GM10266 (cell line): ENCODE measurements around the gene ZCRB1.
"Not testable (repeated sequence)": the region's sequence is repeated elsewhere in the genome, so short reads cannot be mapped to it uniquely, and the experiment has no call there.

ENCODE experiments used
- DNase-seq: peaks from one replicate; pipeline ENCODE4 v3.0.0; 2012; ENCODE audit errors: extremely low spot score
- TF ChIP-seq, protein P1 (sequence below): IDR thresholded peaks from 2 replicates; pipeline ENCODE4 v1.5.1; 2012; ENCODE audit warnings: mild to moderate bottlenecking, low read depth; ENCODE audit not compliant: control insufficient read depth, insufficient read depth; ENCODE audit errors: missing control alignments

The ZCRB1 gene

DNA sequence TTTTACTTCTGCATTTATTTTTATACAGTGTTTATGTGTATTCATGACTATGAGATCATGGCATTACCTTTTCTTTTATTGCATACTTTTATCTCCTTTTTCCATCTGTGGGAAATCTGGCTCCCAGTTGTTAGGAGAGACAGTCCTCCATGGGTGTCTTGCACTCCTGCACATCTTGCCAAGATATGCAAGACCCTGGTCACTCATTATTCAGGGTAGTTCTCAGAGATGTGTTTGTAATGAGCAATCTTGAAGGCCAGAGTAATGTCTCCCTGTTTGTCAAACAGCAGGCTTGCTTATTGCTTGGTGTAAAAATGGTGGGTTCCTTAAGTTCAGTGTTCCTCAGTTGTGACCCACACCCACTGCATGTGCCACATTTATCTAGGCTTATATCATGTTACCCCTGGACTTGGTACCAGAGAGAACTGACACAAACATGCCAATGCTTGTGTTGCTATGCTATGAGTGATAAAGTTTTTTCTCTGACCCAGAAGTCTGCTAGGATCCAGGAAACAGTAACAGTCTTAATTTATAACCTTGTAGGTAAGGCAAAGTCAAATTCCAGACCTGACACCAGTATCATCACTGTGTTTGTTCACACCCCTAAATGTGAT is 36.9 kb upstream of the ZCRB1 start:
- no peak for DNase-seq
- TF ChIP-seq, protein P1, sequence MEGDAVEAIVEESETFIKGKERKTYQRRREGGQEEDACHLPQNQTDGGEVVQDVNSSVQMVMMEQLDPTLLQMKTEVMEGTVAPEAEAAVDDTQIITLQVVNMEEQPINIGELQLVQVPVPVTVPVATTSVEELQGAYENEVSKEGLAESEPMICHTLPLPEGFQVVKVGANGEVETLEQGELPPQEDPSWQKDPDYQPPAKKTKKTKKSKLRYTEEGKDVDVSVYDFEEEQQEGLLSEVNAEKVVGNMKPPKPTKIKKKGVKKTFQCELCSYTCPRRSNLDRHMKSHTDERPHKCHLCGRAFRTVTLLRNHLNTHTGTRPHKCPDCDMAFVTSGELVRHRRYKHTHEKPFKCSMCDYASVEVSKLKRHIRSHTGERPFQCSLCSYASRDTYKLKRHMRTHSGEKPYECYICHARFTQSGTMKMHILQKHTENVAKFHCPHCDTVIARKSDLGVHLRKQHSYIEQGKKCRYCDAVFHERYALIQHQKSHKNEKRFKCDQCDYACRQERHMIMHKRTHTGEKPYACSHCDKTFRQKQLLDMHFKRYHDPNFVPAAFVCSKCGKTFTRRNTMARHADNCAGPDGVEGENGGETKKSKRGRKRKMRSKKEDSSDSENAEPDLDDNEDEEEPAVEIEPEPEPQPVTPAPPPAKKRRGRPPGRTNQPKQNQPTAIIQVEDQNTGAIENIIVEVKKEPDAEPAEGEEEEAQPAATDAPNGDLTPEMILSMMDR, result no peak

DNA sequence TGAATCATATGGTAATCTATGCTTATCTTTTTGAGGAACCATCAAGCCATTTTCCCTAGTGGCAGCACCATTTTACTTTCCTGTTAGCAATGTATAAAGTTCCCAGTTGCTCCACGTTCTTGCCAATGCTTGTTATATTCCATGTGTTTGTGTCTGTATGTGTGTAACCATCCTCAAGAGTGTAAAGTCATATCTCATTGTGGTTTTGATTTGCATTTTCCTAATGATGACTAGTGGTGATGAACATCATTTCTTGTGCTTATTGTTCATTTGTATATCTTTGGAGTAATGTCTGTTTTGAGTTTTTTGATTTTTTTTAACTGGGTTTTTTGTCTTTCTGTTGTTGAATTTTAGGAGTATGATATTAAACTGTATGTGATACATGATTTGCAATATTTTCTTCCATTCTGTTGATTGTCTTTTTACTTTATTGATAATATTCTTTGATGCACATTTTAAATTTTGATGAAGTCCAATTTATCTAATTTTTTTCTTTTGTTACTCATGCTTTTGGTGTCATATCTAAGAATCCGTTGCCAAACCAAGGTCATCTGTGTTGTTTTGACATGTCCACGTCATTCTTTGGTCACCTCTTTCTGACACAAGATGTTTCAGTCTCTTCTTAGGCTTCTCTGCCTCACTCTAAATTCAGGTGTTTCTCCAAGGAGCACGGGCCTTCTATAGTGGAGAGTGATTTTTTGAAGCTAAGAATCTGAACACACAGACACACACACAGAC is 36.2 kb upstream of the ZCRB1 start:
- TF ChIP-seq, protein P1, result no peak
- no peak for DNase-seq

DNA sequence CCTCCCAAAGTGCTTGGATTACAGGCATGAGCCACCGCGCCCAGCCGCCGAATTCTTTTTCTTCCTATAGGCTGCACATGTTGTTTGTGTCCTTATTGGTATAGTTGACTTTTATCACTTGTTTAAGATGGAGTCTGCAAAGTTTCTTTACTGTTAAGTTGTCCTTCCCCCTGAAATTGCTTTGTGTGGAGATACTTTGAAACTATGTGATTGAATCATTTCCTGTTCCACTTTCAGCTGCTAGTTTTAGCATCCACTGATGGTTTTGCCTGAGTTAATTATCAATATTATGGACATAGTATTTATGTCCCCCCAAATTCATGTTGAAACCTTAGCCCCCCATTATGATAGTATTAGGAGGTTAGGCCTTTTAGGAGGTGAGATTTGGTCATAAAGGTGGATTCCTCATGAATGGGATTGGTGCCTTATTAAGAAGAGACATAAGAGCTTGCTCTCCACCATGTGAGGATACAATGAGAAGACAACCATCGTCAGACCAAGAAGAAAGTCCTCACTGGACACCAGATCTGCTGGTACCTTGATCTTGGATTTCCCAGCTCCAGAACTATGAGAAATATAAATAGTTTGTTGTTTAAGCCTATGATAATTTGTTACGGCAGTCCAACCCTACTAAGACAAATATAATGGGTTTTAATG is 35.0 kb upstream of the ZCRB1 start:
- TF ChIP-seq, protein P1, result no peak
- DNase-seq, result no peak

DNA sequence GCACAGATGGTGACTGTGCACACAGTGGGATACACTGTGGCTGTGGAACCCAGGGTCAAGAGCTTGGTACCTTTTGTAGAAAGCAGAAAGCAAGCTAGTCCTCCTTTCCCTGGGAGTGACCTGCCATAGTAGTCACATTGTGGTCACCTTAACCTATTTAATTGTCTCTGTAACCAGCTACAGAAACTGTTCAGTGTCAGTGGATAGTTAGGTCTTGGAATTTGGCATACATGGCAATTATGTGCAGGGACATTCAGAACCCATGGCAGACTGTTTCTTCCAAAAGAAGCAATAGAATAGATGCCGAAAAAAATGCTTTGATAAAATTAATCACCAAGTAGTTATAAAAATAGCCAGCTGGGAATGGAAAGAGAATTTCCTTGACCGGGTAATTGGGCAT is 30.4 kb upstream of the ZCRB1 start:
- TF ChIP-seq, protein P1, result no peak
- no peak for DNase-seq

DNA sequence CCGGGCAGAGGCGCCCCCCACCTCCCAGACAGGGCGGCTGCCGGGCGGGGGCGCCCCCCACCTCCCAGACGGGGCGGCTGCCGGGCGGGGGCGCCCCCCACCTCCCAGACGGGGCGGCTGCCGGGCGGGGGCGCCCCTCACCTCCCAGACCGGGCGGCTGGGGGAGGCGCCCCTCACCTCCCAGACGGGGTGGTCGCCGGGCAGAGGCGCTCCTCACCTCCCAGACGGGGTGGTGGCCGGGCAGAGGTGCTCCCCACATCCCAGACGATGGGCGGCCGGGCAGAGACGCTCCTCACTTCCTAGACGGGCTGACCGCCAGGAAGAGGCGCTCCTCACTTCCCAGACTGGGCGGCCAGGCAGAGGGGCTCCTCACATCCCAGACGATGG is 24.1 kb upstream of the ZCRB1 start:
- not testable (repeated sequence) for DNase-seq

DNA sequence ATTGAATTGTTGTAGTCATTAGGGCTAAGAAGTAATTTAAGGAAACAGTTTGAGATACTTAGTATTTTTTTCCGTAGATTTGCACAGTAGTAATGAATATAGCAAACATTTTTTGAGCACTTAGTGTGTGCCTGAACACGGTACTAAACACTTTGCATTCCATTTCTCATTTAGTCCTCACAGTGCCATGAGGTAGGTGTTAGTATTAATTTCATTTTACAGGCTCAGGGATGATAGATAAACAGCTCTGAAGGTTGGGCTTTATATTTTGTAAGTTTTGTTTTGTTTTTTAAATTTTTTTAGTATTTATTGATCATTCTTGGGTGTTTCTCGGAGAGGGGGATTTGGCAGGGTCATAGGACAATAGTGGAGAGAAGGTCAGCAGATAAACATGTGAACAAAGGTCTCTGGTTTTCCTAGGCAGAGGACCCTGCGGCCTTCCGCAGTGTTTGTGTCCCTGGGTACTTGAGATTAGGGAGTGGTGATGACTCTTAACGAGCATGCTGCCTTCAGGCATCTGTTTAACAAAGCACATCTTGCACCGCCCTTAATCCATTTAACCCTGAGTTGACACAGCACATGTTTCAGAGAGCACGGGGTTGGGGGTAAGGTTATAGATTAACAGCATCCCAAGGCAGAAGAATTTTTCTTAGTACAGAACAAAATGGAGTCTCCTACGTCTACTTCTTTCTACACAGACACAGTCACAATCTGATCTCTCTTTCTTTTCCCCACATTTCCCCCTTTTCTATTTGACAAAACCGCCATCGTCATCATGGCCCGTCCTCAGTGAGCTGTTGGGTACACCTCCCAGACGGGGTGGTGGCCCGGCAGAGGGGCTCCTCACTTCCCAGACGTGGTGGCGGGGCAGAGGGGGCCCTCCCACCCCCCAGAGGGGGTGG is 23.5 kb upstream of the ZCRB1 start:
- DNase-seq, result not testable (repeated sequence)

DNA sequence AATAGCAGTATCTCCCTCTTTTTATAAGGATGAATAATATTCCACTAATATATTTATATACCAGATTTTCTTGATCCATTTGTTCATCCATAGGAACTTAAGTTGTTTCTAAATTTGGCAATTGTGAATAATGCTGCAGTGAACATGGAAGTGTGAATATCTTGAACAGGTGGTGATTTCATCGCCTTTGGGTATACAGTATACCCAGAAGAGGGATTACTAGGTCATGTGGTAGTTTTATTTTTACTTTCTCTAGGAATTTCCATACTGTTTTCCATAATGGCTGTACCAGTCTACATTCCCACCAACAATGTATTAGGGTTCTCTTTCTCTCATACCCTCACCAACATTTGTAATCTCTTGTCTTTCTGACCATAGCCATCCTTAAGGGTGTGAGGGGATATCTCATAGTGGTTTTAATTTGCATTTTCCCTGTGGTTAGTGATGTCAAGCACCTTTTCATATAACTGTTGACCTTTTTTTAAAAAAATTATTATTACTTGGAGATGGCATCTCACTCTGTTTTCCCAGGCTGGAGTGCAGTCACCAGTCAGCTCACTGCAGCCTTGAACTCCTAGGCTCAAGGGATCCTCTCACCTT is 20.6 kb upstream of the ZCRB1 start:
- TF ChIP-seq, protein P1, result no peak
- DNase-seq, result no peak
